Lower lobe of right lung (tissue), 2 donors: ENCODE data around the gene RSBN1L. TPM values are rescaled to one million over a fixed set of nuclear protein-coding genes. Genes with fewer than 3 reads are reported as not detected.

Experiments
- ATAC-seq, 2 donors: fragments of 200-7000 bp; cut with Tn5 transposase; one replicate each; pipeline ENCODE4 v1.9.1; 2020 to 2022; ENCODE audit warnings: mild to moderate bottlenecking in 2 of 2, moderate library complexity in 2 of 2
- DNase-seq: peaks from one replicate; pipeline ENCODE4 v3.0.0-alpha.2; 2020
- H3K27ac ChIP-seq: fragments of 200-600 bp; one replicate; pipeline ENCODE4 v1.8.0; 2022
- H3K27me3 ChIP-seq: fragments of 200-600 bp; one replicate; pipeline ENCODE4 v1.8.0; 2022; ENCODE audit warnings: low read depth
- H3K36me3 ChIP-seq: fragments of 200-600 bp; one replicate; pipeline ENCODE4 v1.8.0; 2022; ENCODE audit warnings: mild to moderate bottlenecking
- H3K4me1 ChIP-seq: fragments of 200-600 bp; one replicate; pipeline ENCODE4 v1.8.0; 2022
- H3K4me3 ChIP-seq: fragments of 200-600 bp; one replicate; pipeline ENCODE4 v1.8.0; 2022; ENCODE audit warnings: mild to moderate bottlenecking
- H3K9me3 ChIP-seq: fragments of 200-600 bp; one replicate; pipeline ENCODE4 v1.8.0; 2022
- CTCF ChIP-seq: fragments of 200-600 bp; IDR thresholded peaks from one replicate; pipeline ENCODE4 v1.8.0; 2022; ENCODE audit warnings: antibody characterized with exemption, mild to moderate bottlenecking
- intact Hi-C: fragments of 100-400 bp; cut with DNase I; formaldehyde crosslinking; loops from one replicate; pipeline ENCODE4 v1.11.0; 2022
- total RNA-seq: library from RNA; stranded (reverse); fragmentation: NEBNext Ultra II Directional; extraction: Animal tissue kit (Norgen Biotek cat#: 25700); gene quantifications from one replicate; pipeline ENCODE4 v1.2.1, GENCODE V29; 2021
- donor health status: DM: no; HTN: yes; CAD: no; lungs with severe emphysema.

RSBN1L gene
- total RNA-seq, 1 donor from 2014 or later, result 26.8 TPM

GRCh38 chr7:77759294-77759889 lies 63.1 kb downstream of the RSBN1L start:
- Histone ChIP-seq H3K4me3 (no peak overlapping the region), H3K27me3 (no peaks in the 10 kb centered on the region), H3K4me1 (peaks cover 5% of the 10 kb centered on the region), H3K9me3 (no peaks in the 10 kb centered on the region), H3K27ac (no peak overlapping the region), H3K36me3 (no peaks in the 10 kb centered on the region)
- peak; percentile 82 to 84 for ATAC-seq
- intact Hi-C loops, result loop anchor here (10.0 kb wide), 1 partner anchor 105 kb away; no protein-coding TSS in a partner anchor
- TF ChIP-seq CTCF, result peak; percentile 85
- no peak for DNase-seq

- Histone ChIP-seq H3K27me3 (no peaks in the 10 kb centered on the region), H3K9me3 (no peaks in the 10 kb centered on the region), H3K4me1 (peaks cover 11% of the 10 kb centered on the region), H3K4me3 (no peak overlapping the region), H3K36me3 (peaks cover 2% of the 10 kb centered on the region), H3K27ac (no peak overlapping the region)
- DNase-seq (no peak), ATAC-seq (peak in 1 of 2 donors; percentile 24)
- TF ChIP-seq CTCF, result no peak
- intact Hi-C loops, result no loop called here
Measured at GRCh38 chr7:77760809-77761453, 64.7 kb downstream of the RSBN1L start.

GRCh38 chr7:77765481-77765880 lies 69.2 kb downstream of the RSBN1L start:
- ATAC-seq (no peak), DNase-seq (no peak)
- TF ChIP-seq CTCF, result no peak
- Histone ChIP-seq H3K27me3 (no peaks in the 10 kb centered on the region), H3K4me1 (peaks cover 11% of the 10 kb centered on the region), H3K9me3 (no peaks in the 10 kb centered on the region), H3K4me3 (no peak overlapping the region), H3K27ac (no peak overlapping the region), H3K36me3 (peaks cover 21% of the 10 kb centered on the region)
- intact Hi-C loops, result no loop called here

GRCh38 chr7:77765906-77766800 lies 69.9 kb downstream of the RSBN1L start:
- H3K27ac ChIP-seq, result no peak overlapping the region
- peaks cover 28% of the 10 kb centered on the region for H3K36me3 ChIP-seq
- TF ChIP-seq CTCF, result no peak
- no peak overlapping the region for H3K4me3 ChIP-seq
- intact Hi-C loops, result no loop called here
- H3K4me1 ChIP-seq, result peaks cover 11% of the 10 kb centered on the region
- H3K9me3 ChIP-seq, result no peaks in the 10 kb centered on the region
- peak in 1 of 2 donors; percentile 31 for ATAC-seq
- no peak for DNase-seq
- no peaks in the 10 kb centered on the region for H3K27me3 ChIP-seq

GRCh38 chr7:77766801-77767605 lies 70.7 kb downstream of the RSBN1L start:
- no peak overlapping the region for H3K27ac ChIP-seq
- no peak overlapping the region for H3K4me3 ChIP-seq
- peaks cover 30% of the 10 kb centered on the region for H3K36me3 ChIP-seq
- peaks cover 11% of the 10 kb centered on the region for H3K4me1 ChIP-seq
- no peaks in the 10 kb centered on the region for H3K27me3 ChIP-seq
- TF ChIP-seq CTCF, result no peak
- DNase-seq (no peak), ATAC-seq (no peak)
- no peaks in the 10 kb centered on the region for H3K9me3 ChIP-seq
- intact Hi-C loops, result no loop called here
